ENCODE data around the gene SZRD1. TPM values are rescaled to one million over a fixed set of nuclear protein-coding genes. Genes with fewer than 3 reads are reported as not detected.
A peak's percentile ranks its signal among the peaks of the same experiment; 100 is the strongest.

Gene SZRD1
- total and polyA plus RNA-seq, 4 donors: 29.3 to 114 (median 89.3) TPM

DNA sequence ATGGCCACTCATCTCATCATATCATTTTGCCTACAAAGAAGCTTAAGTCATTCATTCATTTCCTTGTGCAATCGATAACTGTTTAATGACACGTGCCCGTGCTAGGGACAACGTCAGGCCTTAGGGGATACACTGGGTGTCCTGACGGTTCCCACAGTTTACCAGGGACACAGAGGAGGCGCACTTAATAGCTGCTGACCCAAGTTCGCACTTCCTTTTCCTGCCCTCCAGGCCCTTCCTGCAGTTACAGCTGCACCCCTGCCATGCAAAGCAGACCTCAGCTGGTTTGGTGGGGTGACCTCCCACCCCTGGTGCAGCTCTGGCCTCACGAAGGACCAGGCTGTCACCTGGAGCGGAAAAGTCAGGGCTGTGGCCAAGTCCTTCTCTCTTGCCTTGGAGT, 66.0 kb downstream of the SZRD1 start:
- no peaks in the 10 kb centered on the region for H3K9me3 ChIP-seq (ENCODE audit: control insufficient read depth in 4 of 4, insufficient read depth in 3 of 4, low read length in 3 of 4)

DNA sequence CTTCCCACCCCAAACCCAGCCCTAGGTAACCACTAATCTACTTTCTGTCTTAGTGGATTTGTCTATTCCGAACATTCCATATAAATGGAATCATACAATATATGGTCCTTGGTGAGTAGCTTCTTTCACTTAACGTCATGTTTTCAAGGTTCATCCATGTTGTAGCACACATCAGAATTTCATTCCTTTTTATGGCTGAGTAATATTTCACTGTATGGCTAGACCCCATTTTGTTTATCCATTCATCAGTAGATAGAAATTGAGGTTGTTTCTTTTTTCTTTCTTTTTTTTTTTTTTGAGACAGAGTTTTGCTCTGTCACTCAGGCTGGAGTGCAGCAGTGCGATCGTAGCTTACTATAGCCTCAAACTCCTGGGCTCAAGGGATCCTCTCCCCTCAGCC, 67.0 kb downstream of the SZRD1 start:
- H3K27ac ChIP-seq (ENCODE audit: low read depth in 1 of 2, low read length in 1 of 2): no peak overlapping the region
- no peak for DNase-seq
- WGBS, 2 donors: 97% methylated on average over 4 of the region's 4 CpGs
- no peak overlapping the region for H3K4me3 ChIP-seq
- TF ChIP-seq, protein P1, sequence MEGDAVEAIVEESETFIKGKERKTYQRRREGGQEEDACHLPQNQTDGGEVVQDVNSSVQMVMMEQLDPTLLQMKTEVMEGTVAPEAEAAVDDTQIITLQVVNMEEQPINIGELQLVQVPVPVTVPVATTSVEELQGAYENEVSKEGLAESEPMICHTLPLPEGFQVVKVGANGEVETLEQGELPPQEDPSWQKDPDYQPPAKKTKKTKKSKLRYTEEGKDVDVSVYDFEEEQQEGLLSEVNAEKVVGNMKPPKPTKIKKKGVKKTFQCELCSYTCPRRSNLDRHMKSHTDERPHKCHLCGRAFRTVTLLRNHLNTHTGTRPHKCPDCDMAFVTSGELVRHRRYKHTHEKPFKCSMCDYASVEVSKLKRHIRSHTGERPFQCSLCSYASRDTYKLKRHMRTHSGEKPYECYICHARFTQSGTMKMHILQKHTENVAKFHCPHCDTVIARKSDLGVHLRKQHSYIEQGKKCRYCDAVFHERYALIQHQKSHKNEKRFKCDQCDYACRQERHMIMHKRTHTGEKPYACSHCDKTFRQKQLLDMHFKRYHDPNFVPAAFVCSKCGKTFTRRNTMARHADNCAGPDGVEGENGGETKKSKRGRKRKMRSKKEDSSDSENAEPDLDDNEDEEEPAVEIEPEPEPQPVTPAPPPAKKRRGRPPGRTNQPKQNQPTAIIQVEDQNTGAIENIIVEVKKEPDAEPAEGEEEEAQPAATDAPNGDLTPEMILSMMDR (IDR thresholded peaks at IDR 0.05; ENCODE audit: control extremely low read depth, extremely low read depth): no peak
- no peaks in the 10 kb centered on the region for H3K27me3 ChIP-seq (ENCODE audit: control insufficient read depth in 3 of 3, insufficient read depth in 3 of 3, low read length in 2 of 3)
- H3K9me3 ChIP-seq (ENCODE audit: control insufficient read depth in 4 of 4, insufficient read depth in 3 of 4, low read length in 3 of 4): no peaks in the 10 kb centered on the region
- no peaks in the 10 kb centered on the region for H3K4me1 ChIP-seq (ENCODE audit: control insufficient read depth in 5 of 5, insufficient read depth in 5 of 5, low read length in 5 of 5)
- ATAC-seq (ENCODE audit: insufficient read depth, low FRiP score): no peak
- H3K9ac ChIP-seq (ENCODE audit: insufficient read depth in 1 of 2, low read length in 2 of 2): no peak overlapping the region
- H3K36me3 ChIP-seq (ENCODE audit: control insufficient read depth in 4 of 4, insufficient read depth in 4 of 4, low read length in 4 of 4): no peaks in the 10 kb centered on the region

More for the DNA sequence above, 66.0 kb downstream of the SZRD1 start:
- Histone ChIP-seq H3K9ac (ENCODE audit: insufficient read depth in 1 of 2, low read length in 2 of 2) (no peak overlapping the region), H3K27ac (ENCODE audit: low read depth in 1 of 2, low read length in 1 of 2) (no peak overlapping the region), H3K4me3 (no peak overlapping the region), H3K36me3 (ENCODE audit: control insufficient read depth in 4 of 4, insufficient read depth in 4 of 4, low read length in 4 of 4) (no peaks in the 10 kb centered on the region), H3K4me1 (ENCODE audit: control insufficient read depth in 5 of 5, insufficient read depth in 5 of 5, low read length in 5 of 5) (no peaks in the 10 kb centered on the region), H3K27me3 (ENCODE audit: control insufficient read depth in 3 of 3, insufficient read depth in 3 of 3, low read length in 2 of 3) (no peaks in the 10 kb centered on the region)
- 49 to 60% methylated on average over 9 of the region's 9 CpGs for WGBS, 2 donors
- ATAC-seq (ENCODE audit: insufficient read depth, low FRiP score) (no peak), DNase-seq (peak in 1 of 3 donors; percentile 16)
- TF ChIP-seq, protein P1 (IDR thresholded peaks at IDR 0.05; ENCODE audit: control extremely low read depth, extremely low read depth): no peak

DNA sequence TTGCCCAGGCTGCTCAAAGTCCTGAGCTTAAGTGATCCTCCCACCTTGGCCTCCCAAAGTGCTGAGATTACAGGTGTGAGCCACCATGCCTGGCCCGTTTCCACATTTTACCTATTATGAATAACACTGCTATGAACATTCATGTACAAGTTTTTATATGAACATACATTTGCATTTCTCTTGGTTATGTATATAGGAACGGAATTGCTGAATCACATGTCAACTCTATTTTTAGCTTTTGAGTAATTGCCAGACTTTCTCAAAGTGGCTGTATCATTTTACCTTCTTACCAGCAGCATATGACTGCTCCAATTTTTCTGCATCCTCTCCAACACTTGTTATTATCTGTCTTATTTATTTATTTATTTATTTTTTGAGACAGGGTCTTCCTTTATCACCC, 67.5 kb downstream of the SZRD1 start:
- Histone ChIP-seq H3K27me3 (ENCODE audit: control insufficient read depth in 3 of 3, insufficient read depth in 3 of 3, low read length in 2 of 3) (no peaks in the 10 kb centered on the region), H3K4me1 (ENCODE audit: control insufficient read depth in 5 of 5, insufficient read depth in 5 of 5, low read length in 5 of 5) (no peaks in the 10 kb centered on the region), H3K36me3 (ENCODE audit: control insufficient read depth in 4 of 4, insufficient read depth in 4 of 4, low read length in 4 of 4) (no peaks in the 10 kb centered on the region), H3K9ac (ENCODE audit: insufficient read depth in 1 of 2, low read length in 2 of 2) (no peak overlapping the region), H3K9me3 (ENCODE audit: control insufficient read depth in 4 of 4, insufficient read depth in 3 of 4, low read length in 3 of 4) (no peaks in the 10 kb centered on the region), H3K4me3 (no peak overlapping the region), H3K27ac (ENCODE audit: low read depth in 1 of 2, low read length in 1 of 2) (no peak overlapping the region)
- no peak for DNase-seq
- WGBS, 2 donors: 63 to 70% methylated on average over 2 of the region's 2 CpGs
- ATAC-seq (ENCODE audit: insufficient read depth, low FRiP score): no peak
- TF ChIP-seq, protein P1 (IDR thresholded peaks at IDR 0.05; ENCODE audit: control extremely low read depth, extremely low read depth): no peak

DNA sequence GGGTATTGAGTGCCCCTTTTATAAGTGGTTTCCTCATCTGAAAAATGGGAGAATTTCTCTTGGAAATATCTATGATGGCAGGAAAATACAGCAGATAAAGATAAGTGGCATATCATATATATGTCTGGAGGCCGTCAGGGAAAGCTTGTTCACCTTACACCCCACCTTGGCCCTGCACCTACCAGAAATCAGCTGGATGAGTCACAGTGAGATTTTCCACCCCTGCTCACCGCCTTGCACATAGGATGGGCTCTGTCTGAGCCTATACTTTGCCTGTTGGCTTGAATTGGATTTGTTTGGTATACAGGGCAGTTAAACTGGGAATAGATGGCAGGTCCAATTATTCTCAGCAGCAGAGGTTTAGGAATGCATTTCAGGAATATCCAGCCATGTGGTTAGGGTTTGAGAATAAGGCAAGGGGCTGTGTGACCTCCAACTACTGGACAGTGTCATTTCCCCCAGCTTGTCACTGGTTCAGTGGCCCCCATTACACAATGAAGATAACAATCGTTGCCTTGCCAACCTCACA, 70.0 kb downstream of the SZRD1 start, which contains the start of gene SPATA21:
Gene SPATA21, minus strand, starts transcription at position 479 of the 529 bp plus-strand sequence. CDS start 6,053 bp downstream, outside the sequence.
- WGBS, 2 donors: 75 to 88% methylated on average over 3 of the region's 3 CpGs
- DNase-seq: no peak
- ATAC-seq (ENCODE audit: insufficient read depth, low FRiP score): no peak
- no peaks in the 10 kb centered on the region for H3K27me3 ChIP-seq (ENCODE audit: control insufficient read depth in 3 of 3, insufficient read depth in 3 of 3, low read length in 2 of 3)
- H3K9me3 ChIP-seq (ENCODE audit: control insufficient read depth in 4 of 4, insufficient read depth in 3 of 4, low read length in 3 of 4): no peaks in the 10 kb centered on the region
- H3K9ac ChIP-seq (ENCODE audit: insufficient read depth in 1 of 2, low read length in 2 of 2): no peak within 1 kb of the TSS
- H3K4me1 ChIP-seq (ENCODE audit: control insufficient read depth in 5 of 5, insufficient read depth in 5 of 5, low read length in 5 of 5): peaks cover 0 to 8% (median 4%) of the 10 kb centered on the region in 5 donors
- H3K4me3 ChIP-seq: no peak within 1 kb of the TSS
- no peak within 1 kb of the TSS for H3K27ac ChIP-seq (ENCODE audit: low read depth in 1 of 2, low read length in 1 of 2)
- TF ChIP-seq, protein P1 (IDR thresholded peaks at IDR 0.05; ENCODE audit: control extremely low read depth, extremely low read depth): no peak
- peaks cover 0 to 6% (median 0%) of the 10 kb centered on the region in 4 donors for H3K36me3 ChIP-seq (ENCODE audit: control insufficient read depth in 4 of 4, insufficient read depth in 4 of 4, low read length in 4 of 4)

All from lung (tissue), 12 donors.